HG02885 (cell line): ENCODE results near the gene AURKAIP1.
"Not testable (repeated sequence)": the region's sequence is repeated elsewhere in the genome, so short reads cannot be mapped to it uniquely, and the experiment has no call there.

Source experiments
- ATAC-seq: cut with Tn5 transposase; IDR thresholded peaks from one replicate; pipeline ENCODE4 v1.9.1; 2021; ENCODE audit warnings: mild to moderate bottlenecking; ENCODE audit not compliant: unreplicated experiment, poor library complexity

The AURKAIP1 gene

DNA sequence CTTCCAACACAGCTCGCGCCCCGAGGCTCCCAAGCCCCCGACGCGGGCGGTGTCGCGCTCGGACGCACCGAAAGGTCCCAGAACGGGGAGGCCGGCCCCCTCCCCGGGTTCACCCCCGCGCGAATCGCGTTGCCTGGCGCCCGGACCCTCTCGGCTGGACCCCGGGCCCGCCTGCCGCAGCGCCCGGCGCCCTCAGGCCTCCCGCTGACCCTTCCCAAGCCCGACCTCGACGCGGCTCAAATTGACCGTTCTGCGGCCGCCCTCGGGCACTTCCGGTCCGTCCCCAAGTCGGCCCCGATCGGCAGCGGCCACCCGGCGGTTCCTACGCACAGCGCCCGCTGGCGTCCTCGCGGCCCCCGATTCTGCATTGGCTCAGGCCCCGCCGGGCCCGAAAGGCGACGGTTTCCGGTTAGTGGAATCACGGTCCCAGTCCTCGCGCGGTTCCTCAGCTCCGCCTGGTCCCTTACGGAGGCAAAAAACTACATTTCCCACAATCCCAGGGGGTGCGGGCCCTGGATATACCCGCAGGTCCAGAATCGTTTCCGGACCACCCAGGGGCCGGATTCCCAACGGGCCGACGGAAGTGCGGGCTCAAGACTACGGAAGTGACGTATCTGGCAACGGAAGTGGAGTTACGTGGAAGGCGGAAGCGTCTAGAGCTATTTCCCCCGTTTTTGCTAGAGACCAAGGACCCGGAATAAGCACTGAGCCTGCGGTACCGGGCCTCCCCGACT lies at the start of gene AURKAIP1:
TSS of gene AURKAIP1 (minus strand) at position 279 of the 734 bp plus-strand sequence. CDS start 451 bp downstream, outside the sequence.
- ATAC-seq: peak; percentile 86

DNA sequence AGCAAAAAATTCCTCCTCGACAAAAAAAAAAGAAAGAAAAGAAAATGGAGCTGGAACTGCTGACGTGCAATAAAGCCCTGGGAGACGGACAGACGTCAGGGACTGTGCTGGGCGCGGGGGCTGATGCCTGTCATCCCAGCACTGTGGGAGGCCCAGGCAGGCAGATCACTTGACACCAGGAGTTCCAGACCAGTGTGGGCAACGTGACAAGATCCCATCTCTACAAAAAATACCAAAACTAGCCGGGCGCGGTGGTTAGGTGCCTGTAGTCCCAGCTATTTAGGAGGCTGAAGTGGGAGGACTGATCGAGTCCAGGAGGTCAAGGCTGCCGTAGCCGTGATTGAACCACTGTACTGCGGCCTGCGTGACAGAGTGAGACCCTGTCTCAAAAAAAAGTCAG lies 49.7 kb upstream of the AURKAIP1 start:
- no peak for ATAC-seq

DNA sequence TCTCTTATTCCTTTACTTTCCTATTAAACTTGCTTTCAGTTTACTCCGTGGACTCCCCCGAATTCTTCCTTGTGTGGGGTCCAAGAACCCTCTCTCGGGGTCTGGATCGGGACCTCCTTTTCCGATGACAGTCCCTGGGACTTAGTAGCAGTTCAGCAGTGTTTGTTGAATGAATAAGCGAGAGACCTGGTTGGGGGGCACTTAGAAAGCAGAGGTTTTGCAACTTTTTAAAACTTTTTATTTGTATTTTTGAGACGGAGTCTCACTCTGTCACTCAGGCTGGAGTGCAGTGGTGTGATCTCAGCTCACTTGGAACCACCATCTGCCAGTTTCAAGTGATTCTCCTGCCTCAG lies 48.2 kb upstream of the AURKAIP1 start:
- no peak for ATAC-seq

DNA sequence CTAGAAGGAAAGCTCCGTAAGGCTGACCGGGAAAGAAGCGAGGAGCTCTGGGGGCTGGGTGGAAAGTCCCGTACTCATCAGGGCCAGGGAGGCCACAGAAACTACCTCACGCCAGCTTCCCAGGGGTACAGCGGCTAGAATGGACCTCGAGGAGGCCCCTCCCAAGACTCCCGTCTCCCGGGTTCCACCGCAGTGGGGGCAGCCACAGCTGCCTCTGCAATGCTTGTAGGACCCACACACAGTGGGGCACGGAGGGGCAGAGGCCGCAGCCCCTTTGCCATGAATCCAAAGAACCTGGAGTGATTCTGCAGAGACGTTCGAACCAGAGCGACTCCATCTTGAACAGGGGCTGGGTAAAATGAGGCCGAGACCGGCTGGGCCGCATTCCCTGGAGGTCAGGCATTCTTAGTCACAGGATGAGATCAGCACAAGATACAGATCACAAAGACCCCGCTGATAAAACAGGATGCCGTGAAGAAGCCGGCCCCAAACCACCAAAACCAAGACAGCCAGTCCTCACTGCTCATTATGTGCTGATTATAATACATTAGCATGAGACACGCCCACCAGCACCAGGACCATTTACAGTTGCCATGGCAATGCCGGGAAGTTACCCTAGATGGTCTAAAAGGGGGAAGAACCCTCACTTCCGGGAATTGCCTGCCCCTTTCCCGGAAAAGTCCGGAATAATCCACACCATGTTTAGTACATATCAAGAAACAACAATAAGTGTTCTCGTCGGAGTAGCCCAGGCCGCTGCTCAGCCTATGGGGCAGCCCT lies 47.6 kb upstream of the AURKAIP1 start:
- ATAC-seq: no peak

DNA sequence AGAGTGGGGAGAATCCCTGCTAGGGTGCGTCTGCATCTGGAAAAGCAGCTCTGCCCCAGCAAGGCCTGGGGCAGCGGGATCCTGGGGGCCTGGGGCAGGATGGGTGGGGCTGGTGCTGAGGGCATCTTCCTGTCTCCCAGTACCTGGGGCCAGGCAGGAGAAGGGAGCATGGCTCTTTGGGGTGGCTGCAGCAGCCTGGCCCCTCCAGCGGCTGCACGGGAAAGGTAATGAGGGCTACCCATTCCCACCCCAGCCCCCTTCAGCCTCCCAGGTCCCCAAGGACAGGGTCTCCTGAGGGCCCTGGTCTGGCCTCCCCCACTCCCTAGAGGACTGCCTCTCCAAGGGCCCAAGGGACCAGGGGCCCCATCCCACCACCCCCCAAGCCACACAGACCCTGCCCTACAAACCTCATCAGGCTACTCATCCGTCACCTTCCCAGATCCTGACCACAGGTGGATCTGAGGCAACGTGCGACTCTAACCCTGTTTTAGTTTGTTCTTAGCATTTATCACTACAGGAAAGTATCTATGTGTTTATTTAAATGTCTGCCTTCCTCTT lies 47.0 kb upstream of the AURKAIP1 start:
- no peak for ATAC-seq

DNA sequence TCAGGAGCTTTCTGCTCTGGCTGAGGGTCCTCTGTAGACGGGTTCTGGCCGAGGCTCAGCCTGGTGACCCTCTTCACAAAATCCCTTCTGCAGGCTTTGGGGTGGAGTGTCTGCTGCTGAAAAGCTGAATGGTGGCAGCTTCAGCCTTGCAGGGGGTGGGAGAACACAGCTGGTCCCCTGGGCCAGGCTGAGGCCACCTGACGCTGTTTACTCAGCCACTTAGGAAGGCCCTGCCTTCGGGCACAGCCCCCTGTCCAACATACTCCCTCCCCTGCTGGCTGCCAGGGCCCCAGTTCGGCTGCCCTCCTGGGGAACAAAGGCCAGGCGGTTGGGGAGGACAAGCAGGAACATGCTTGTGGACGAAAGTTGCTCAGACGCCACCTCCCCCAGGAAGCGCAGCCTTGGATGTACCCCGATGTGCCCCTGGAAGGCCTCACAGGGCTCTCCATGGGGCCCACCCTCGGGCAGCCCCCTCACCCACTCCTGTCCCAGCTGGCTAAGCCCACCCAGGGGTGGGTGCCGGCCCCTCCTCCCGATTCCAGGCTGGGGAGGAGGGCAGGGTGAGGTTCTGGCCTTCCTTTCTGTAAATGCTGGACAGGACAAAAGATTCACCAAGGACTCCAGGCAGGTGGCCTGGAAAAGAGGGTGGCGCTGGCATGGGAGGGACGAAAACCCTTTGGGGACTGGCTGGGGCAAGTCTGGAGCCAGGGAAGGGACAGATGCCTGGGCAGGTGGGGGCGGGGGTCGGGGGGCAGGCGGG lies 46.3 kb upstream of the AURKAIP1 start, which contains the start of gene ANKRD65:
TSS of gene ANKRD65 (minus strand) at position 130 of the 760 bp plus-strand sequence. CDS start 271 bp downstream, outside the sequence.
- no peak for ATAC-seq

DNA sequence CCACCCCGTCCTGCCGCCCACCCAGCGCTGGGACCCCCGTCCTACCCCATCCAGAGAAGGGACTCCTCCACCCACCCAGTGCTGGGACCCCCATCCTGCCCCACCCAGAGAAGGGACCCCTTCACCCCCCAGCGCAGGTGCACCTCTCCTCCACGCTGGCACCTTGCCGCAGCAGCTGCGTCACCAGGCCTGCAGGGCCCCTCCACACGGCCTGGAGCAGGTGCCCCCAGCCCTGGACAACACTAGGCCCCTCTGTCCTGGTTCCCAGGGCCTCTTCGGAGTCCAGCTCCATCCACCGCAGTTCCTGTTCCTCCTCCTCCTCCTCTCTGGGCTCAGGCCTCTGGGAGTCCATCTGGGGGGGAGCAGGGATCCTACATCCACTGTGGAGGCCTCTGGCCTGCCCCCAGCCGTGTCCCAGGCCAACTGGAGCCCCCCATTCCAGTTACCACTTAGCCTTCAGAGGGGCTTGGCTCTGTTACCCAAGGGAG lies 45.7 kb upstream of the AURKAIP1 start:
- no peak for ATAC-seq

DNA sequence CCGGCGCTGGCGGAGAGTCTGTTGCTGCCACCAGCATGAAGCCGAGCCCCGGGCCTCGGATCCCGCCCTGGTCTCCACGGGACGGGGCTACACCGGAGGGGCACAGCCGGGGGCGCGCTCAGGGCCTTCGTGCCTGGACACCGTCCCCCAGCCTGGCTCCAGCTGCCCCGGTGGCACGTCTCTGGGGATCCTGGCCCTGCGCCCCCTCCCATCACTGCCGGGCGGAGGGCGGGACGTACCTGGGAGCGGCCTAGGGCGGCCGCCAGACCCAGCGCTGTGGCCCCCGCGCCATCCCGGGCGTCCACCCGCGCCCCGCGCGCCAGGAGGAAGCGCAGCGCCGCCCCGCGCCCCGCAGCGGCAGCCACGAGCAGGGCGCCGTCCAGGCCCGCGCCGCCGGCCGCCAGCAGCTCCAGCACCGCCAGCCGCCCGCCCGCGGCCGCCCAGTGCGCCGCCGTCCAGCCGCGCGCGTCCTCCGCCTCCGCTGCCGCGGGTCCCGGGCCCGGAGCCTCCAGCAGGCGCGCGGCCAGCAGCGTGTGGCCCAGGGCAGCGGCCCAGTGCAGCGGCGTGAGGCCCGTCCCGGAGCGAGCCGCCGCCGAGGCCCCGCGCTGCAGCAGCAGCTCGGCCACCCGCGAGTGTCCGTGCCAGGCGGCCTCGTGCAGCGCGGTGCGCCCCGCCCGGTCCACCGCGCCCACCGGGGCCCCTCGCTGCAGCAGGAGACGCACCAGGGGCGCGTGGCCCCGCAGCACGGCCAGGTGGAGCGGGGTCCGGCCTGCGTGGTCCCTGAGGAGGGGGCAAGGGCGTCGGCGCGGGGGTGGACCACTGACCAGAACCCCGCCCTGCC lies 45.0 kb upstream of the AURKAIP1 start:
- ATAC-seq: no peak

DNA sequence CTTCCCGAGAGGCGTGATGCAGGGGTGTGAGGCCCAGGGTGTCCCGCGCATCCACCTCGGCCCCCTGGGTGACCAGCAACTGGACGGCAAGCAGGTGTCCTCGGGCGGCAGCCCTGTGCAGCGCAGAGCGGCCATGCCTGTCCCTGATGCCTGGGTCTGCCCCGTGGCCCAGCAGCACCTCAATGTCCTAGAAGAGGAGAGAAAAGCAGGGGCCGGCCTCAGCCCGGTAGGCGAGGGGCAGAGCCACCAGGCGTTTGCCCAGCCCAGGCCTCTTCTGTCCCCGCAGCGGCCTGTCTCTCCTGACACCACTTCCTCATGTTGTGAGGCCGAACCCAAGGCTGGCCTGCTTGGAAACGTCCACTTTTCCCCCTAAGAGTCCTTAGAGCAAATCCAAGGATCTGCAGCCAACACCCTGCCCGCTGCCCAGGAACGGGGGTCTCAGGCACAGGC lies 44.4 kb upstream of the AURKAIP1 start:
- no peak for ATAC-seq

DNA sequence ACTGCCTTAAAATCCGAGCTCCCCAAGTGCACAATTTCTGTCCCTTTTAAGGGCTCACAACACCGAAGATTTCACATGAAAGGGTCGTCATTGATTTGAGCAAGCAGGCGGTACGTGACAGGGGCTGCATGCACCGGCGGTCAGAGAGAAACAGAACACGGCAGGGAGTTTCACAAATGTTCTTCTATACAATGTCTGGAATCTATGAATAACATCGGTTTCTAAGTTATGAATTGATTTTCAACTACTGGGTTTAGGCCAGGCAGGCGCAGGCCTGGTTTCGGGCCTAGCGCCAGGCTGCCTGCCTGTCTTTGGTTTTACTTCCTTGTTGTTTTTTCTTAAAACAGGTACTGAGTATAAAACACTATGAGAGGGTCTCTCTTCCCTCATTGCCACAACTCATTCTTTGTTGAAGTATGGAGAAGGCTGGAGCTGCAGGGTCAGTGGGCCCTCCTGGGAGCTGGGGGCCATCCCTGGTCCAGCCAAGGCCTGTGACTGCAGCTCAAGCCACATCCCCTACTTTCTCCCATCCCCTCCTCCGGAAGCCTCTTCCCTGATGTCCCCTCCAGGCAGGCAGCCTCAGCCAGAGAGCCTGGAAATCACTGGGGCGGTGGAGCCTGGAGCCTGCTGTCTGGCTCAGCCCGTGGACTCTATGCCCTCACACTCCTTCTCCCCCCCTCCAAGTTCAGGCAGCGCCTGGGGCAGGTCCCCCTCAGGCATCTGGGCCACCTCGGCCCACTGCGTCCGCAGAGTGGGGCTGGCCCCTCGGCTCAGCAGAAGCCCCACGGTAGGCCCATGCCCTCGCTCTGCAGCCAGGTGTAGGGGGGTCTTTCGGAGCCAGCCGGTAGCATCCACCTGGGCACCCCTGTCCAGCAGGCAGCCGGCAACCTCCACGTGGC lies 43.7 kb upstream of the AURKAIP1 start:
- ATAC-seq: no peak

DNA sequence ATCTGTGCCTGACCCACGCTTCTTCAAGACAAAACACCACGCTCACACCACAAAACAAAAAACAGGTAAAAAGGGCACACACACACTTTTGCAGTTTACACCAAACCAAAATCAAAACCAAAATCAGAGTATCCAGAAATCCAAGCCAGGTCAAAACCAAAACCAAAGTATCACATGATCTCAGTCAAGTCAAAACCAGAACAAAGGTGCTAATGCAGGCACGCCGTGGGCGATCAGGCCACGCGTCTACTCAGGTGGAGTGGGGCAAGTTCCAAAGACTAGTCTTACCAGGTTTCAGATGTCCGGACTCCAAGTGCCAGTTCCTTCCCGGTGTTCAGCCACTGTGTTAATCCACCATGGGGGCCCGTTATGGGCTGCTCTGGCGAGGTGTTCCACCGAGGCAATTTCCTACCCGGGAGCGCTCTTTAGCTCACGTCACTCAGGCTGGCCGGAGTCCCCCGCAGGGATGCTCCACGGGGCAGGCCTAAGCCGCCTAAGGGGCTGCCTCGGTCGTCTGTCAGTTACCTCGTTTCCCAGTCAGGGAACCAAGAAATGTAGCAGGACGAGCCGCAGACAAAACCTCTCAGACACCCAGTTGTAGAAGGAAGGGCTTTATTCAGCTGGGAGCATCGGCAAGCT lies 42.9 kb upstream of the AURKAIP1 start:
- not testable (repeated sequence) for ATAC-seq

DNA sequence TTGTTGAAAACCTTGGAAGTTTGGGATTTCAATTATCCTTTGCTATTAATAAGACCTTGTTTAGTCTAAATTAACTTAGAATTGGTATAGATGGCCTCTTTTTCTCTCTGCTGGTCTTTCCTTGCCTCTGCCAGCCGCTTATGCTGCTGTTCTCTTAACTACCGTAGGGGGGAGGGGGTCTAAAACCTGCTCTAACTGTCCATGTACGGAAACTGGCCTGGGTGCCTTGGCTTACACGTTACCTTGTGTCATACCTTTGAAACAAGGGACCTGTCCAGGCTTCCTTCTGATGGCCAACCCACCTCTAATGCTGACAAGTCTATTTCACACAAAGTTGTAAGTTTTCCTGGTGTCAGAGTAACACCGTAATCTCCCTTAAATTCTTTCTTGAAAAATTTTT lies 42.4 kb upstream of the AURKAIP1 start:
- ATAC-seq: not testable (repeated sequence)

DNA sequence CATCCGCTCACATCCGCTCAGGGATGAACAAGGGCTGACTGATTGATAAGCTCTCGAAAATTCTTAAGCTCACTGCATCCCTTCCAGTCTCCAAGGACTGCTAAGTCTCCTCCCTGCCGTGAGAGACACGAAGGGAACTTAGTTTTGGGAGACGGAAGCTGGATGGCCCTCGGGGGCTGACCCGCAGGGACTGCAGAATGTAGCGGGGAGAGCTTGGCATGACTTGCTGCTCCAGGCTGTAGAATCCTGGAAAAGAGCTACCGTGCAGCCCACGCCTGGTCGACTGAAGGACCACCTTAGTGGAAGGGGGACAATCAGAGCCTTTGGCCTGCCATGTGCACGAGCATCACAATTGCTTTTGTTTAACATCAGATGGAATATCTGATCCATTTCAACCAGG lies 40.7 kb upstream of the AURKAIP1 start:
- no peak for ATAC-seq

DNA sequence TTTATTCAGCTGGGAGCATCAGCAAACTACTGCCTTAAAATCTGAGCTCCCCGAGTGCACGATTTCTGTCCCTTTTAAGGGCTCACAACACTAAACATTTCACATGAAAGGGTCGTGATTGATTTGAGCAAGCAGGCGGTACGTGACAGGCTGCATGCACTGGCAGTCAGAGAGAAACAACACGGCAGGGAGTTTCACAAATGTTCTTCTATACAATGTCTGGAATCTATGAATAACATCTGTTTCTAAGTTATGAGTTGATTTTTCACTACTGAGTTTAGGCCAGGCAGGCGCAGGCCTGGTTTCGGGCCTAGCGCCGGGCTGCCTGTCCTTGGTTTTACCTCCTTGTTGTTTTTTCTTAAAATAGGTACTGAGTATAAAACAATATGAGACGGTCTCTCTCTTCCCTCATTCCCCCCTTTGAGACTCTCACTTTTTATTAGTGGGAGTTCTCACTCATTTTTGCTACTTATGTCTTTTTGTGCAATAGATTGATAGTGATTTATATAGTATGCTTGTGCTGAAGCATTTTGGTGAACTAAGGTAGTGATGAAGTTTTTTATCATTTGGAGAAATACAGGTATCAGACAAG lies 37.4 kb upstream of the AURKAIP1 start:
- ATAC-seq: not testable (repeated sequence)

DNA sequence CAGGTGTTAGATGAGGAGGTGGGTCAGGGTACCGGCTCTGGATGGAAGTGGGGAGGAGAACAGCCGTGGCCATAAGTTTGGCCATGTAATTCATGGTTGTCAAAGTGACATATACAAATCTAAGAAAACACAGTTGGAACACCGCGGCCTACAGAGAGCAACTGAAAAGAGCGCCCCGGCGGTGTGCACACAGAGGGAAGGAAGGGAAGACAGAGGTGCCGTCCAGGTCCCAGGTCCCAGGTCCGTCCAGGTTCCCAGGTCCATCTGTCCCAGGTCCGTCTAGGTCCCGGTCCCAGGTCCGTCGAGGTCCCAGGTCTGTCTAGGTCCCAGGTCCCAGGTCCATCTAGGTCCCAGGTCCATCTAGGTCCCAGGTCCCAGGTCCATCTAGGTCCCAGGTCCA lies 36.6 kb upstream of the AURKAIP1 start:
- ATAC-seq: no peak

DNA sequence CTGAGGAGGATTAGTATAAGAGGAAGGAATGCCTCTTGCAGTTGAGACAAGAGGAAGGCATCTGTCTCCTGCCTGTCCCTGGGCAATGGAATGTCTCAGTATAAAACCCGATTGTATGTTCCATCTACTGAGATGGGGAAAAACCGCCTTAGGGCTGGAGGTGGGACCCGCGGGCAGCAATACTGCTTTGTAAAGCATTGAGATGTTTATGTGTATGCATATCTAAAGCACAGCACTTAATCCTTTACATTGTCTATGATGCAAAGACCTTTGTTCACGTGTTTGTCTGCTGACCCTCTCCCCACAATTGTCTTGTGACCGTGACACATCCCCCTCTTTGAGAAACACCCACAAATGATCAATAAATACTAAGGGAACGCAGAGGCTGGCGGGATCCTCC lies 35.2 kb upstream of the AURKAIP1 start:
- not testable (repeated sequence) for ATAC-seq

DNA sequence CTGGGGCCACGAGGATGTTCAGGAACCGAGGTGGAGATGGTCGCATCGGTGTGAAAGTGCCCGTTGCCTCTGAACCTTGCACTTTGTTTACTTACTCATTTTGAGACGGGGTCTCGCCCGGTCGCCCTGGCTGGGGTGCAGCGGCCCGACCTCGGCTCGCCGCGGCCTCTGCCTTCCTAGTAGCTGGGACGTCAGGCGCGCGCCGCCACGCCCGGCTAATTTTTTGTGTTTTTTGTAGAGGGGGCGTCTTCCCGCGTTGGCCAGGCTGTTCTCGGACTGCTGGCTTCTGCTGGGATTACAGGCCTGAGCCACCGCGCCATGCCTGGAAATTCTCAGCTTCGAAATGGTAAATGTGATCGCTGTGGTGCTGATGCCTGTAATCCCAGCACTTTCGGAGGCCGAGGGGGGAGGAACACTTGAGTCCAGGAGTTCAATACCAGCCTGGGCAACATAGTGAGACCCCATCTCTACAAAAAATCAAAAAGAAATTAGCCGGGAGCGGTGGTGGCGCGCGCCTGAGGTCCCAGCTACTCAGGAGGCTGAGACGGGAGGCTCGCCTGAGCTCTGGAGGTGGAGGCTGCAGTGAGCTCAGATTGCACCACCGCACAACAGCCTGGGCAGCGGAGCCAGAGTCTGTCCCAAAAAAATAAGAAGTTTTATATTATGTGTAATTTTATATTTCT lies 32.8 kb upstream of the AURKAIP1 start:
- ATAC-seq: peak; percentile 28
